ENCODE measurements around the gene RNASE11.

Gene RNASE11

DNA sequence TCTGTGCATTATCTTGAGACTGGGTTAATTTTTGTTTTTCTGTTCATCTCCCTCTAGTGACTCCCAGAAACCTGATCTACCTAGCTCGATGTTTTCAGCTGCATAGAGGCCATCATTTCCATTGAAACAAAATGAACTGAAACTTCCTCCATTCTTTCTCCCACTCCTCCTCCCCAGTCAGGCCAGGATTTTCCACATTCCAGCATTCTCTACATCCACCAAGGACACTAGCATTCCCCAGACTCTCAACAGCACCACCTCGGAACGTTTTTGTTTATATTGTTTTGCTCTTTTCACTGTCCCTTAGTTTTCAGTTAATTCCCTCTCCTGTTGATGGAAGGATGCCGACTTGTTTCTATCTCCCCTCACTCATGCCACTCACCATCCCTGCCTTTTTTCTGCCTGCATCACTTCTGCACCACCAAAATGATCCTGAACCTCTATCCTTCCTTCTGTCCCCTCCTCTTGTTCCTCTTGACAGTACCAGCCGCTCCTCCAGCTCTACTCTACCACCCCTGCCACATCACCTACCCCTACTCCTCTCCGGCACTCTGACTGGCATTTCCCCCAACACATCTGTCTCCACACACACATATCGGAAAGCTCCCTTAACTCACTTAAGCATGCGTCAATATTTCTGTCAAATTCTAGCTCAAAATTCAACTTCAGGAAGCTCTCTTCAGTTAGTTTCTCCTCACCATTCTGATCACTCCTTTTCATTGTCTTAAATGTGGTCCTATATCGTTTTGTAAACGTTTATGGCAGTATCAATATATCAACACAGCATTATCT is 40.5 kb upstream of the RNASE11 start:
- Histone ChIP-seq H4K20me1 (ENCODE audit: insufficient read depth, low read length) (no peaks in the 10 kb centered on the region), H3K27me3 (ENCODE audit: insufficient read depth, low read length, poor library complexity) (peaks cover 10% of the 10 kb centered on the region), H3K79me2 (ENCODE audit: insufficient read depth, low read length) (no peaks in the 10 kb centered on the region), H3K4me3 (ENCODE audit: low read depth in 1 of 2, low read length in 2 of 2) (no peak overlapping the region), H2AFZ (ENCODE audit: low read depth, low read length) (no peak overlapping the region), H3K4me1 (ENCODE audit: insufficient read depth, low read length) (no peaks in the 10 kb centered on the region), H3K9ac (ENCODE audit: low read depth, low read length) (no peak overlapping the region), H3K9me3 (ENCODE audit: insufficient read depth, low read length, severe bottlenecking) (no peaks in the 10 kb centered on the region), H3K4me2 (ENCODE audit: insufficient read depth, low read length) (no peak overlapping the region), H3K27ac (ENCODE audit: low read length) (no peak overlapping the region), H3K36me3 (ENCODE audit: insufficient read depth, low read length) (no peaks in the 10 kb centered on the region)
- DNase-seq (no peak), ATAC-seq (ENCODE audit: insufficient read depth, low read depth) (no peak)
- no peak for TF ChIP-seq EZH2 (IDR thresholded peaks at IDR 0.05; ENCODE audit: borderline replicate concordance, low read depth, low read length, severe bottlenecking)
- TF ChIP-seq, protein P1, sequence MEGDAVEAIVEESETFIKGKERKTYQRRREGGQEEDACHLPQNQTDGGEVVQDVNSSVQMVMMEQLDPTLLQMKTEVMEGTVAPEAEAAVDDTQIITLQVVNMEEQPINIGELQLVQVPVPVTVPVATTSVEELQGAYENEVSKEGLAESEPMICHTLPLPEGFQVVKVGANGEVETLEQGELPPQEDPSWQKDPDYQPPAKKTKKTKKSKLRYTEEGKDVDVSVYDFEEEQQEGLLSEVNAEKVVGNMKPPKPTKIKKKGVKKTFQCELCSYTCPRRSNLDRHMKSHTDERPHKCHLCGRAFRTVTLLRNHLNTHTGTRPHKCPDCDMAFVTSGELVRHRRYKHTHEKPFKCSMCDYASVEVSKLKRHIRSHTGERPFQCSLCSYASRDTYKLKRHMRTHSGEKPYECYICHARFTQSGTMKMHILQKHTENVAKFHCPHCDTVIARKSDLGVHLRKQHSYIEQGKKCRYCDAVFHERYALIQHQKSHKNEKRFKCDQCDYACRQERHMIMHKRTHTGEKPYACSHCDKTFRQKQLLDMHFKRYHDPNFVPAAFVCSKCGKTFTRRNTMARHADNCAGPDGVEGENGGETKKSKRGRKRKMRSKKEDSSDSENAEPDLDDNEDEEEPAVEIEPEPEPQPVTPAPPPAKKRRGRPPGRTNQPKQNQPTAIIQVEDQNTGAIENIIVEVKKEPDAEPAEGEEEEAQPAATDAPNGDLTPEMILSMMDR (IDR thresholded peaks at IDR 0.05; ENCODE audit: borderline replicate concordance, extremely low read depth, low read length, poor library complexity, severe bottlenecking), result no peak

DNA sequence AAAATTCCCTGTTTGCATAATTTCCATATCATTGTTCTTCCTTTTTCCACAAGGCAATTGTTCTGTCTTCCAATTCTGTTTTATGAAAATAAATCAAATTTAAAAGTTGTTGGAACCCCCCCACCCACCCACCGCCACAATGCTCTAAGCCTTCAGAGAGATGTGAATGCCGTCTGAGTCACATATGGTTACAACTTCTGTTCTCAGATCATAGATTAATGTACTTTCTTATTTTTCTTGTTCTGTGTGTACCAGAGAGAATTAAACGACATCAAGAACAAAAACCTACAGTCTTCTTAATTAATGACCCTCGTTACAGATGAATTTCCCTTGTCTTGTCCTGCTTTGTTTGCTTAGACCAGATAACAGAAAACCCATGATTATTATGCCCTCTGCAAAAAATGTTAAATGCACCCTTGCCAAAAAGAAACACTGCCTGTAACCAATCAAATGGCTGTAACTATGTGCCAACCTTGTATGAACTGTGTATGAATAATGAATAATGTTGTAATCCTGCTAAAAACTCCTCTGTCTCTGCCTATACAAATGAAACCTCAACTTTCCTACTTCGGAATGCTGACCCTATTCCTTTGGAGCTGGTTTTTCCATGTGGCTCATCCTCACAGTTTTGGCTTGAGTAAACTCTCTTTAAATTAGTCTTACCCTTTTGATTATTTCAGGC is 39.7 kb upstream of the RNASE11 start:
- H2AFZ ChIP-seq (ENCODE audit: low read depth, low read length), result no peak overlapping the region
- no peaks in the 10 kb centered on the region for H3K36me3 ChIP-seq (ENCODE audit: insufficient read depth, low read length)
- DNase-seq (no peak), ATAC-seq (ENCODE audit: insufficient read depth, low read depth) (no peak)
- no peaks in the 10 kb centered on the region for H3K9me3 ChIP-seq (ENCODE audit: insufficient read depth, low read length, severe bottlenecking)
- H3K4me3 ChIP-seq (ENCODE audit: low read depth in 1 of 2, low read length in 2 of 2), result no peak overlapping the region
- no peaks in the 10 kb centered on the region for H3K79me2 ChIP-seq (ENCODE audit: insufficient read depth, low read length)
- H3K9ac ChIP-seq (ENCODE audit: low read depth, low read length), result no peak overlapping the region
- no peak overlapping the region for H3K27ac ChIP-seq (ENCODE audit: low read length)
- no peaks in the 10 kb centered on the region for H4K20me1 ChIP-seq (ENCODE audit: insufficient read depth, low read length)
- peaks cover 10% of the 10 kb centered on the region for H3K27me3 ChIP-seq (ENCODE audit: insufficient read depth, low read length, poor library complexity)
- H3K4me1 ChIP-seq (ENCODE audit: insufficient read depth, low read length), result no peaks in the 10 kb centered on the region
- no peak overlapping the region for H3K4me2 ChIP-seq (ENCODE audit: insufficient read depth, low read length)
- no peak for TF ChIP-seq EZH2 (IDR thresholded peaks at IDR 0.05; ENCODE audit: borderline replicate concordance, low read depth, low read length, severe bottlenecking)
- TF ChIP-seq, protein P1 (IDR thresholded peaks at IDR 0.05; ENCODE audit: borderline replicate concordance, extremely low read depth, low read length, poor library complexity, severe bottlenecking), result no peak

DNA sequence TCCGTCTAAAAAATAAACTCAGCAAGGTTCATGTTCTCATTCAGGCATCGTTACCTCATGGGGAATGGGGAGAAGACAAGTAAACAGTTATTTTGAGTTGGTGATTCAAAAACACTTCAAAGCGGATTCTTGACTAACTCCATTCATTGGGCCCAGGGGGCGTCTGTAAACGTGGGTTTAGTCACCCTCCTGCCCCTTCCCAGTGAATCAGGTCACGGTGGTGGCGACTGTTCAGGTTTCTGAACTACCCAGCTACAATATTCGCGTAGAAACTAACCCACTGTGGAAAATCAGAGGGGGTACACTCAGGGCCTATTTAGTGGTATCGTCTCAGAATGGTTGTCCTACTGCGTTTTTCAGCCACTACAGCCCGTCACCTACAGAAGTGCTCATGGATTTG is 38.5 kb upstream of the RNASE11 start:
- no peak for TF ChIP-seq EZH2 (IDR thresholded peaks at IDR 0.05; ENCODE audit: borderline replicate concordance, low read depth, low read length, severe bottlenecking)
- TF ChIP-seq, protein P1 (IDR thresholded peaks at IDR 0.05; ENCODE audit: borderline replicate concordance, extremely low read depth, low read length, poor library complexity, severe bottlenecking), result no peak
- Histone ChIP-seq H4K20me1 (ENCODE audit: insufficient read depth, low read length) (no peaks in the 10 kb centered on the region), H3K9ac (ENCODE audit: low read depth, low read length) (no peak overlapping the region), H3K27ac (ENCODE audit: low read length) (no peak overlapping the region), H3K27me3 (ENCODE audit: insufficient read depth, low read length, poor library complexity) (peaks cover 10% of the 10 kb centered on the region), H3K4me1 (ENCODE audit: insufficient read depth, low read length) (no peaks in the 10 kb centered on the region), H2AFZ (ENCODE audit: low read depth, low read length) (no peak overlapping the region), H3K9me3 (ENCODE audit: insufficient read depth, low read length, severe bottlenecking) (no peaks in the 10 kb centered on the region), H3K4me3 (ENCODE audit: low read depth in 1 of 2, low read length in 2 of 2) (no peak overlapping the region), H3K36me3 (ENCODE audit: insufficient read depth, low read length) (no peaks in the 10 kb centered on the region), H3K4me2 (ENCODE audit: insufficient read depth, low read length) (no peak overlapping the region), H3K79me2 (ENCODE audit: insufficient read depth, low read length) (no peaks in the 10 kb centered on the region)
- no peak for ATAC-seq (ENCODE audit: insufficient read depth, low read depth)
- DNase-seq, result no peak
